ENCODE results near the gene MBLAC1. TPM values are rescaled to one million over a fixed set of nuclear protein-coding genes. Genes with fewer than 3 reads are reported as not detected.

The MBLAC1 gene
- polyA plus RNA-seq, 1 donor from 2014 or later, result 6.4 TPM

DNA sequence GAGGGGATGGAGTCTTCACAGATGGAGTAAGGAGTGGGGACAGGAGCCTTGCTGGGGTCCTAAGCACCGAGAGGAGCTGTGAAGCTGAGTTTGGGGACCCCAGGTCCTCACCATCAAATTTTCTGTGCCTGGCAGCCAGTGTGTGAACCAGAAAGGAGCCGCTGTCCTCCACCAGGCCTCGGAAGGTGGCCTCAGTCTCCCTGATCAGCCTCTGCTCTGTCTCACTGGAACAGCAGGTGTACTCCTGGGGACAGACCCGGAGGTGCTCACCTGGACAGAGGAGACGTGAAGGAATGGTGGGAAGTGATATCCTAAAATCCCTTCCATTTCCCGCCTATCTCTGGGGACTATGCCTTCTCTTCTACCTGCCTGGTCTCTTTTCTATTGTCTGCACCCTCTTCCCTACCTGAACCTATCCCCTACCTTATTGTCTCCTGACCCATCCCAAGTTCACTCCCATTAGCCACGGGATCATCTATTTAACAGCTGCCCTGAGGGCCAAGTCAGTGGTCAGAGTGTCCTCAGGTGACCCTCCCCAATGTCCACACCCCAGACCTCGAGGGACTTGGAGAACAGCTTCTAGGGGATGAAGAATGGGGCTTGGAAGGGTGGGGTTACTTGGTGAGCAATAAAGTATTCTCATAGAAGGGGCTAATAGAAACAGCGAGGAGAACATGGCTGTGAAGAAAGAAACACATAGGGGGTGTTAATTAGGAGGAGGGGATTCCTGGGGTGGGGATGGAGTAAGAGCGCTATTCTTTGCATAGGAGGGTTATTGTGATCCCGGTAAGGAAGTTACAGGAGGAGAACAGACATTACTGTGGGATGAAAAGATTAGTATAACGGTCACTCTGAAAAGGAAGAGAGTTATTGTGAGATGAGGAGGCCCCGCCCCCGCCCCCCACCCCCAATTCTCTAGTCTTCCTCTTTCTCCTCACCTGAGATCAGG, 49.6 kb downstream of the MBLAC1 start:
- Histone ChIP-seq H3K4me2 (ENCODE audit: low read length) (peak overlapping the region; percentile 100), H3K4me3 (ENCODE audit: low read length) (peak overlapping the region; percentile 88), H3K27me3 (ENCODE audit: insufficient read depth, low read depth, low read length) (no peaks in the 10 kb centered on the region), H3K9me2 (ENCODE audit: insufficient read depth, low read length) (no peaks in the 10 kb centered on the region), H2AFZ (ENCODE audit: low read depth, low read length) (peak overlapping the region; percentile 44), H3K9ac (ENCODE audit: low read length) (peak overlapping the region; percentile 99), H3K36me3 (ENCODE audit: insufficient read depth, low read length) (no peaks in the 10 kb centered on the region), H3K79me2 (replicated peaks; ENCODE audit: insufficient read depth, low read length) (peaks cover 22% of the 10 kb centered on the region), H4K20me1 (ENCODE audit: insufficient read depth) (no peaks in the 10 kb centered on the region), H3F3A (ENCODE audit: insufficient read depth, low read length, poor library complexity, severe bottlenecking) (no peaks in the 10 kb centered on the region), H3K27ac (ENCODE audit: low read length) (peak overlapping the region; percentile 88), H3K9me3 (ENCODE audit: low read length) (no peaks in the 10 kb centered on the region)
- no peak for TF ChIP-seq EZH2 (IDR thresholded peaks at IDR 0.05; ENCODE audit: borderline replicate concordance, insufficient read depth, low read length, poor library complexity, severe bottlenecking)
- TF ChIP-seq SMC3 (conservative IDR thresholded peaks at IDR 0.05; ENCODE audit: poor library complexity), result no peak
- TF ChIP-seq POLR2AphosphoS5 (IDR thresholded peaks at IDR 0.05), result no peak
- no peak for TF ChIP-seq RAD21 (conservative IDR thresholded peaks at IDR 0.05)
- no peak for TF ChIP-seq MXI1 (conservative IDR thresholded peaks at IDR 0.05; ENCODE audit: poor library complexity, severe bottlenecking)
- TF ChIP-seq, protein P1, sequence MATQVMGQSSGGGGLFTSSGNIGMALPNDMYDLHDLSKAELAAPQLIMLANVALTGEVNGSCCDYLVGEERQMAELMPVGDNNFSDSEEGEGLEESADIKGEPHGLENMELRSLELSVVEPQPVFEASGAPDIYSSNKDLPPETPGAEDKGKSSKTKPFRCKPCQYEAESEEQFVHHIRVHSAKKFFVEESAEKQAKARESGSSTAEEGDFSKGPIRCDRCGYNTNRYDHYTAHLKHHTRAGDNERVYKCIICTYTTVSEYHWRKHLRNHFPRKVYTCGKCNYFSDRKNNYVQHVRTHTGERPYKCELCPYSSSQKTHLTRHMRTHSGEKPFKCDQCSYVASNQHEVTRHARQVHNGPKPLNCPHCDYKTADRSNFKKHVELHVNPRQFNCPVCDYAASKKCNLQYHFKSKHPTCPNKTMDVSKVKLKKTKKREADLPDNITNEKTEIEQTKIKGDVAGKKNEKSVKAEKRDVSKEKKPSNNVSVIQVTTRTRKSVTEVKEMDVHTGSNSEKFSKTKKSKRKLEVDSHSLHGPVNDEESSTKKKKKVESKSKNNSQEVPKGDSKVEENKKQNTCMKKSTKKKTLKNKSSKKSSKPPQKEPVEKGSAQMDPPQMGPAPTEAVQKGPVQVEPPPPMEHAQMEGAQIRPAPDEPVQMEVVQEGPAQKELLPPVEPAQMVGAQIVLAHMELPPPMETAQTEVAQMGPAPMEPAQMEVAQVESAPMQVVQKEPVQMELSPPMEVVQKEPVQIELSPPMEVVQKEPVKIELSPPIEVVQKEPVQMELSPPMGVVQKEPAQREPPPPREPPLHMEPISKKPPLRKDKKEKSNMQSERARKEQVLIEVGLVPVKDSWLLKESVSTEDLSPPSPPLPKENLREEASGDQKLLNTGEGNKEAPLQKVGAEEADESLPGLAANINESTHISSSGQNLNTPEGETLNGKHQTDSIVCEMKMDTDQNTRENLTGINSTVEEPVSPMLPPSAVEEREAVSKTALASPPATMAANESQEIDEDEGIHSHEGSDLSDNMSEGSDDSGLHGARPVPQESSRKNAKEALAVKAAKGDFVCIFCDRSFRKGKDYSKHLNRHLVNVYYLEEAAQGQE (IDR thresholded peaks at IDR 0.05; ENCODE audit: borderline replicate concordance), result no peak

DNA sequence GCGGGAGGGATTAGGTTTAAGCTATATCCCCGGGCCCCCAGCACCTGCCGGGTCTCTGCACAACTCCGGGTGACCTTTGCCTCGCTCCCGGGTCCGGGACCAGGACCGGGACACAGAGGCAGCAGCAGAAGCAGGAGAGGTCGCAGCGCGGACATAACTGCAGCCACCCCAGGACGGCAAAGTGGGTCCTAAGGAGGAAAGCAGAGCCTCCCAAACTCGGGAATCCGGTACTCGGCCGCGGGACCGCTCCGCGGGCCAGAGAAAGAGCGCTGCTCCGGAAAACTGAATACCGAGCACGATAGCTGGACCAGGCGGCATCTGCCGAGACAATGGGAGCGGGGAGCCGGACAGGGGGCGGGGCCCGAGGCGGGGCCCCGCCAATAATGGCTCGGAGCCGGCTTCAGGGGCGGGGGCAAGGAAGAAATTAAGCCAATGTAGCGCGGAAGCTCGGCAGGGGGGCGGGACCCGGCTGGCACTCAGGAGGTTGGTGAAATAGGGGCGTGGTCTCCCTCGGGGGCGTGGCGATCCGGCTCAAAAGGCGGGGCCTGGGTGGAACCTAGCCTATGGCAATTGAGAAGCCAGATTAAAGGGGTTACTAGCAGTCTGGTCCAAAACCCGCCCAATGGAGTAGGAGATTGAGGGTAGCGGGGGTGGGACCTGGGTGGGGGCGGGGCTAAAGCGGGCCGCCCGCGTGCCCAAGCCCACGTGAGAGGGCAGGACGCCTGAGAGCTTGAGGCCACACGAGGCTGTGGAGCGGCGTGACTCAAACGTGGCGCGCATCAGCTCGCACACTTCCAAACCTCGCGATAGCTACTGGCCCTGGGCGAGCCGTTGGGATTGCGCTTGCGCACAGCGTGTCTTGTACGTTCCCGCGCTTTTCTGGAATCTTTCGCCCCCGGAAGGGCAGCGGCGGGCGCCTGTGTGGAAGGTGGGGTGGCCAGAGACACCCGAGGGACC, 50.6 kb downstream of the MBLAC1 start, which contains the start of the genes GPC2 and STAG3:
TSS of gene GPC2 (minus strand) at position 337 of the 957 bp plus-strand sequence. CDS start at position 155, 182 bp downstream.
TSS of gene STAG3 (plus strand) at position 874 of the 957 bp plus-strand sequence. CDS start 2,639 bp downstream, outside the sequence.
- H2AFZ ChIP-seq (ENCODE audit: low read depth, low read length), result peak within 1 kb of the TSS; percentile 44

More for the DNA sequence above, 50.6 kb downstream of the MBLAC1 start, which contains the start of the genes GPC2 and STAG3:
- peak within 1 kb of the TSS; percentile 100 for H3K4me2 ChIP-seq (ENCODE audit: low read length)
- peak within 1 kb of the TSS; percentile 88 for H3K4me3 ChIP-seq (ENCODE audit: low read length)
- H3K9me2 ChIP-seq (ENCODE audit: insufficient read depth, low read length), result no peaks in the 10 kb centered on the region
- no peaks in the 10 kb centered on the region for H3F3A ChIP-seq (ENCODE audit: insufficient read depth, low read length, poor library complexity, severe bottlenecking)
- no peaks in the 10 kb centered on the region for H4K20me1 ChIP-seq (ENCODE audit: insufficient read depth)
- peaks cover 22% of the 10 kb centered on the region for H3K79me2 ChIP-seq (replicated peaks; ENCODE audit: insufficient read depth, low read length)
- TF ChIP-seq, protein P1 (IDR thresholded peaks at IDR 0.05; ENCODE audit: borderline replicate concordance), result peak; percentile 85
- TF ChIP-seq MXI1 (conservative IDR thresholded peaks at IDR 0.05; ENCODE audit: poor library complexity, severe bottlenecking) (peak; percentile 30), POLR2AphosphoS5 (IDR thresholded peaks at IDR 0.05) (peak; percentile 96), TAF1 (IDR thresholded peaks at IDR 0.05; ENCODE audit: low read depth) (peak; percentile 87), RAD21 (conservative IDR thresholded peaks at IDR 0.05) (peak; percentile 21), EZH2 (IDR thresholded peaks at IDR 0.05; ENCODE audit: borderline replicate concordance, insufficient read depth, low read length, poor library complexity, severe bottlenecking) (no peak), EP300 (conservative IDR thresholded peaks at IDR 0.05; ENCODE audit: poor library complexity, severe bottlenecking) (no peak), SMC3 (conservative IDR thresholded peaks at IDR 0.05; ENCODE audit: poor library complexity) (no peak)
- TF ChIP-seq, protein P2, sequence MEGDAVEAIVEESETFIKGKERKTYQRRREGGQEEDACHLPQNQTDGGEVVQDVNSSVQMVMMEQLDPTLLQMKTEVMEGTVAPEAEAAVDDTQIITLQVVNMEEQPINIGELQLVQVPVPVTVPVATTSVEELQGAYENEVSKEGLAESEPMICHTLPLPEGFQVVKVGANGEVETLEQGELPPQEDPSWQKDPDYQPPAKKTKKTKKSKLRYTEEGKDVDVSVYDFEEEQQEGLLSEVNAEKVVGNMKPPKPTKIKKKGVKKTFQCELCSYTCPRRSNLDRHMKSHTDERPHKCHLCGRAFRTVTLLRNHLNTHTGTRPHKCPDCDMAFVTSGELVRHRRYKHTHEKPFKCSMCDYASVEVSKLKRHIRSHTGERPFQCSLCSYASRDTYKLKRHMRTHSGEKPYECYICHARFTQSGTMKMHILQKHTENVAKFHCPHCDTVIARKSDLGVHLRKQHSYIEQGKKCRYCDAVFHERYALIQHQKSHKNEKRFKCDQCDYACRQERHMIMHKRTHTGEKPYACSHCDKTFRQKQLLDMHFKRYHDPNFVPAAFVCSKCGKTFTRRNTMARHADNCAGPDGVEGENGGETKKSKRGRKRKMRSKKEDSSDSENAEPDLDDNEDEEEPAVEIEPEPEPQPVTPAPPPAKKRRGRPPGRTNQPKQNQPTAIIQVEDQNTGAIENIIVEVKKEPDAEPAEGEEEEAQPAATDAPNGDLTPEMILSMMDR (IDR thresholded peaks at IDR 0.05; ENCODE audit: poor library complexity, severe bottlenecking), result no peak
- H3K9ac ChIP-seq (ENCODE audit: low read length), result peak within 1 kb of the TSS; percentile 99
- no peaks in the 10 kb centered on the region for H3K9me3 ChIP-seq (ENCODE audit: low read length)
- H3K27ac ChIP-seq (ENCODE audit: low read length), result peak within 1 kb of the TSS; percentile 88
- H3K27me3 ChIP-seq (ENCODE audit: insufficient read depth, low read depth, low read length), result no peaks in the 10 kb centered on the region
- H3K36me3 ChIP-seq (ENCODE audit: insufficient read depth, low read length), result no peaks in the 10 kb centered on the region

Data from neural cell (in vitro differentiated cells).